Rectal smooth muscle tissue (tissue), 1 donor: ENCODE measurements around the gene CENPL.
"Not testable (repeated sequence)": the region's sequence is repeated elsewhere in the genome, so short reads cannot be mapped to it uniquely, and the experiment has no call there.

ENCODE experiments used
- H3K27ac ChIP-seq: one replicate; pipeline ENCODE4 v1.7.0; 2013; ENCODE audit warnings: low read depth, low read length, inconsistent platforms
- H3K27me3 ChIP-seq: one replicate; pipeline ENCODE4 v1.7.0; 2013; ENCODE audit warnings: low read length; ENCODE audit not compliant: control insufficient read depth, insufficient read depth
- H3K36me3 ChIP-seq: one replicate; pipeline ENCODE4 v1.7.0; 2013; ENCODE audit warnings: low read length; ENCODE audit not compliant: control insufficient read depth, insufficient read depth
- H3K4me1 ChIP-seq: one replicate; pipeline ENCODE4 v1.7.0; 2013; ENCODE audit warnings: low read length; ENCODE audit not compliant: control insufficient read depth, insufficient read depth
- H3K4me3 ChIP-seq: one replicate; pipeline ENCODE4 v1.7.0; 2013; ENCODE audit warnings: low read length
- H3K9ac ChIP-seq: one replicate; pipeline ENCODE4 v1.7.0; 2013; ENCODE audit warnings: low read length

Gene CENPL

DNA sequence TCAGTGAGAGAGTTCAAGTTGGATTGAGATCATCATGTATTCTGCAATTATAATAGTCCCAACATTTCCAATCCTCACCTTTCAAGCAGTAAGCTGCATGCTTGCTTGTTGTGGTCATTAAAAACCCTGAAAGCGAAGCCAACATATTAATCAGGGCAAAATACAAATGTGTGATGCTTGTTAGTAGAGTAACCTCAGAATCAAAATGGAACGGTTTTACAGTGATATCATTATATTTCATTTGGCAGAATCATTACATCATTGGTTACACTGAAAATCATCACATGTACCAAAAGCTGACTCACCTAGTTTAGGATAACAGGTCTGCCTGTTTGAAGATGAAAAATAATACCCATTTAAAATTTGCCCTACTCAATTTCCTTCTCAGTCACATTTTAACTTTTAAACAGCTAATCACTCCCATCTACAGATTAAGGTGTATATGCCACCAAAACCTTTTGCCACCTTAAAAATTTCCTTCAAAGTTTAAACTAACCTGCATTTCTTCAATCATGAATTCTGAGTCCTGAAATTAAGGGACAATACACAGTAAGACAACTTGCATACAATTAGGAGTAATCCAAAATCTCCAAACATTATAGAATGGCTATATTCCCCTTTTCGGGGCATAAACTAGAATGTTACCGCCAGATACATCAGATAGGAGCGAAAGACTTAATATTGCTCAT, 39.6 kb upstream of the CENPL start:
- Histone ChIP-seq H3K36me3 (peaks cover 19% of the 10 kb centered on the region), H3K9ac (no peak overlapping the region), H3K27me3 (no peaks in the 10 kb centered on the region), H3K4me1 (peaks cover 9% of the 10 kb centered on the region), H3K27ac (no peak overlapping the region), H3K4me3 (no peak overlapping the region)

- Histone ChIP-seq H3K27ac (no peak overlapping the region), H3K4me1 (peaks cover 4% of the 10 kb centered on the region), H3K9ac (no peak overlapping the region), H3K27me3 (no peaks in the 10 kb centered on the region), H3K36me3 (peaks cover 19% of the 10 kb centered on the region), H3K4me3 (no peak overlapping the region)
These were observed 38.8 kb upstream of the CENPL start for GRCh38 chr1:173863224-173864161.

GRCh38 chr1:173862769-173863223, 38.1 kb upstream of the CENPL start:
- H3K27me3 ChIP-seq, result no peaks in the 10 kb centered on the region
- peaks cover 19% of the 10 kb centered on the region for H3K36me3 ChIP-seq
- H3K4me3 ChIP-seq, result no peak overlapping the region
- peaks cover 4% of the 10 kb centered on the region for H3K4me1 ChIP-seq
- H3K27ac ChIP-seq, result no peak overlapping the region
- H3K9ac ChIP-seq, result no peak overlapping the region

DNA sequence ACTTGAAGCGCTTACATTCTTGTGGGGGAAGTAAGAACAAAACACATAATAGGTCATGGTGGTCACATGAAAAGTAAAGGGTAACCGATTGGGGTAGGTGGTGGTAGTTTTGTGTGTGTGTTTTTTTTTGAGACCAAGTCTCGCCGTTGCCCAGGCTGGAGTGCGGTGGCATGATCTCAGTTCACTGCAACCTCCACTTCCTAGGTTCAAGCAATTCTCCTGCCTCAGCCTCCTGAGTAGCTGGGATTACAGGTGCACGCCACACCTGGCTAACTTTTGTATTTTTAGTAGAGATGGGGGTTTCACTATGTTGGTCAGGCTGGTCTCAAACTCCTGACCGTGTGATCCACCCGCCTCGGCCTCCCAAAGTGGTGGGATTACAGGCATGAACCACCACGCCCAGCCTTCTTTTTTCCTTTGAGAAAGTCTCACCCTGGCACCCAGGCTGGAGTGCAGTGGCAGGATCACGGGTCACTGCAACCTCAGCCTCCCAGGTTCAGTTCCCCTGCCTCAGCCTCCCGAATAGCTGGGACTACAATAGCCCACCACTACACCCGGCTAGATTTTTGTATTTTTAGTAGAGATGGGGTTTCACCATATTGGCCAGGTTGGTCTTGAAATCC, 37.6 kb upstream of the CENPL start:
- H3K27me3 ChIP-seq, H3K4me1 ChIP-seq, H3K27ac ChIP-seq, H3K9ac ChIP-seq, H3K4me3 ChIP-seq: not testable (repeated sequence)
- H3K36me3 ChIP-seq, result peaks cover 19% of the 10 kb centered on the region

DNA sequence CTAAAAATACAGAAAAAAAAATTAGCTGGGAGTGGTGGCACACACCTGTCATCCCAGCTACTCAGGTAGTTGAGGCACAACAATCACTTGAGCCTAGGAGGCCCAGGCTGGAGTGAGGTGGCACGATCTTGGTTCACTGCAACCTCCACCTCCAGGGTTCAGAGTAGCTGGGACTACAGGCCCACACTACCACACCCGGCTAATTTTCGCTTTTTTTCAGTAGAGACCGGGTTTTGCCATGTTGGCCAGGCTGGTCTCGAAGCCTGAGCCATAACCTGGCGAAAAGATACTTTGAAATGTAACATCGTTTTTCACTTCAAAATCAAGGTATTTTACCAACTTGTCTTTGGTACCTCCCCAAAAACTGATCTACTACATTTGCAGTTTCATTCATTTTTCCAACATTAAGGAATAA, 37.1 kb upstream of the CENPL start:
- Histone ChIP-seq H3K9ac (no peak overlapping the region), H3K27me3 (no peaks in the 10 kb centered on the region), H3K27ac (no peak overlapping the region), H3K4me1 (peaks cover 3% of the 10 kb centered on the region), H3K4me3 (no peak overlapping the region), H3K36me3 (peaks cover 19% of the 10 kb centered on the region)

DNA sequence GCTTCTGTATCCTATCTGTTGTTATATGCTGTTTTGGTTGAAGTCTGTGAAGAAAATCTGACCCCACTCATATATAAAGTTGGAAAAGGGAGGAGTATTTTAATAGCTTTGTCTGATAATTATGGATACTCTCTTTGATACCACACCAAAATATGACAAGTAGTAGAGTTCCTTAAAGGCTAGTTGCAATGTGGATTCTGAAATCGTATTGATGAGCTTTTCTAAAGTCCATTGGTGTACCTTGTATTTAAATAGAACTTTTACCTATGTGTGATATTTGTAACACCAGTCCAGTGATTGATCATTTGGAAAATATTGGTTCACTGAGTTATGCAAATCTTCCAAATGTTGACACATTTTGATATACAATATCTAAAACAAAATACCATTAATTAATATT, 35.4 kb upstream of the CENPL start:
- Histone ChIP-seq H3K9ac (no peak overlapping the region), H3K27me3 (no peaks in the 10 kb centered on the region), H3K4me3 (no peak overlapping the region), H3K4me1 (no peaks in the 10 kb centered on the region), H3K27ac (no peak overlapping the region), H3K36me3 (peaks cover 13% of the 10 kb centered on the region)

DNA sequence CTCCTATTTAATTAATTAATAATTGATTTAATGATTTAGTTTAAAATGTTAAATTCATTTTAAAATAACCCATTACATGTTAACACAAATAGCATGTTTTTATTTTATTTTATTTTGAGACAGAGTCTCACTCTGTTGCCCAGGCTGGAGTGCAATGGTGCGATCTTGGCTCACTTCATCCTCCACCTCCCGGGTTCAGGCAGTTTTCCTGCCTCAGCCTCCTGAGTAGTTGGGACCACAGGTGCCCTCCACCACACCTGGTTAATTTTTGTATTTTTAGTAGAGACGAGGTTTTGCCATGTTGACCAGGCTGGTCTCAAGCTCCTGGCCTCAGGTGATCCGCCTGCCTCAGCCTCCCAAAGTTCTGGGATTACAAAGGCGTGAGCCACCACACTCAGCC, 34.9 kb upstream of the CENPL start:
- H3K9ac ChIP-seq, H3K36me3 ChIP-seq, H3K27ac ChIP-seq, H3K27me3 ChIP-seq, H3K4me1 ChIP-seq, H3K4me3 ChIP-seq: not testable (repeated sequence)

DNA sequence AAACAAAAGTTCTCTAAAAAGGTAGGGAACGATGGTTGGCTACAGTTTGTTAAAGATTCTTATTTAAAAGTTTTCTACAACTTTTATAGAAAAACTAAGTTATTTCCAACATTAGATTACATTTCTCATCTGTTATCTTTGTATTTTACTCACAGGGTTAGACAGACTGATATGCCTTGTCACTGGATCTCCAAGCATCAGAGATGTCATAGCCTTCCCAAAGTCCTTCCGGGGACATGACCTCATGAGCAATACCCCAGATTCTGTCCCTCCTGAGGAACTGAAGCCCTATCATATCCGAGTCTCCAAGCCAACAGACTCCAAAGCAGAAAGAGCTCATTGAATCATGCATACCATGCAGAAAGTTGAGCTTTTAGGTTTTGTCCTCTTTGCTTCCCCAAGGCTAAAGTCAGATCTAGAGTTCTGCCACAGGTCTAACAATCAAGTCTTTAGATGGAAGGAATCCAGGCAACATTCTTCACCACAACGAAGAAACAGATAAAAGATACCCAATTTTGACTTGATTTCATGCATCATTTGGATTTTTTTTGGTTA, 32.8 kb upstream of the CENPL start:
- peaks cover 10% of the 10 kb centered on the region for H3K36me3 ChIP-seq
- H3K27ac ChIP-seq, result no peak overlapping the region
- no peaks in the 10 kb centered on the region for H3K4me1 ChIP-seq
- H3K4me3 ChIP-seq, result no peak overlapping the region
- H3K27me3 ChIP-seq, result no peaks in the 10 kb centered on the region
- H3K9ac ChIP-seq, result no peak overlapping the region

- H3K27me3 ChIP-seq, result no peaks in the 10 kb centered on the region
- no peak overlapping the region for H3K9ac ChIP-seq
- no peak overlapping the region for H3K27ac ChIP-seq
- no peak overlapping the region for H3K4me3 ChIP-seq
- peaks cover 10% of the 10 kb centered on the region for H3K36me3 ChIP-seq
- no peaks in the 10 kb centered on the region for H3K4me1 ChIP-seq
These were observed 32.2 kb upstream of the CENPL start for GRCh38 chr1:173856903-173857302.

GRCh38 chr1:173856014-173856413, 31.3 kb upstream of the CENPL start:
- no peak overlapping the region for H3K27ac ChIP-seq
- no peaks in the 10 kb centered on the region for H3K27me3 ChIP-seq
- H3K9ac ChIP-seq, result no peak overlapping the region
- peaks cover 10% of the 10 kb centered on the region for H3K36me3 ChIP-seq
- no peaks in the 10 kb centered on the region for H3K4me1 ChIP-seq
- H3K4me3 ChIP-seq, result no peak overlapping the region

DNA sequence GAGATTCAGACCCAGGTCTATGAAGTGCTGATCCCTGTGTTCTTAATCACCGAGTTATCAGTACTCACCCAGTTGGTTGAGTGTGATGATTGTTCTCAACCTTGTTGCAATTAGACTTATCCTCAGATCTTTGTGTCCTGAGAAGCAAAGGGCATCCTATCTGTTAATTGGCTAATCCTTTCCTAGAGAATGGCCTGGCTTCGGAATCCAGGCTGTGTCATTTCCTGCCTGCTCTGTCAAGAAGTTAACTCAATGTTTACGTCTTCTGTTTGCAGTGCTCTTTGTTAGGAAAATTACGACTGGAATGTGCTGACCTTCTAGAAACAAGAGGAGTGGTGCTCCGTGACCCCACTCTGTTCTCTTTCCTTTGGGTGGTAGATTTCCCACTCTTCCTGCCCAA, 28.4 kb upstream of the CENPL start:
- no peak overlapping the region for H3K4me3 ChIP-seq
- H3K27me3 ChIP-seq, result no peaks in the 10 kb centered on the region
- H3K27ac ChIP-seq, result no peak overlapping the region
- H3K9ac ChIP-seq, result no peak overlapping the region
- no peaks in the 10 kb centered on the region for H3K4me1 ChIP-seq
- H3K36me3 ChIP-seq, result peaks cover 10% of the 10 kb centered on the region

DNA sequence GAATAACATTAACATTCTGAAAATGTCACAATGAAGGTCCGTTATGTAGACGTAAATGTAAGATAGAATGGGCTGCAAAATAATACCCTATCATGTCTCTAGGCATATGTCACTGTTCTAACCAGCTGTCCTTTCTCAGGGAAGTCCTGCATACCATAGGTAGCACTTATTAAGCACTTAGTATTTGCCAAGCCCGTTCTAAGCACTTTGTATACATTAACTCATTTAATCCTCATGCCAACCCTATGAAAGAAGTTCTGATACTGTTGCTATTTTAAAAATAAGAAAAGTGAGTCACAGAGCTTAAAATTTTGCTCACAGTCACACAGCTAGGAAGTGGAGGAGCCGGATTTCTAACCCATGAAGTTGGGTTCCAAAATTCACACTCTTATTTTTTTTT, 27.4 kb upstream of the CENPL start:
- Histone ChIP-seq H3K4me1 (no peaks in the 10 kb centered on the region), H3K27me3 (no peaks in the 10 kb centered on the region), H3K27ac (no peak overlapping the region), H3K9ac (no peak overlapping the region), H3K4me3 (no peak overlapping the region), H3K36me3 (peaks cover 10% of the 10 kb centered on the region)
